HEK293 (cell line): ENCODE measurements around the gene ANKRD52.

Source experiments
- EGR2 ChIP-seq: fragments of 450-650 bp; formaldehyde crosslinking; IDR thresholded peaks from 2 replicates; pipeline ENCODE4 v1.5.1; 2016; ENCODE audit warnings: low read depth, missing biosample characterization, missing genetic modification characterization
- HOXD13 ChIP-seq: sonication (generic); formaldehyde crosslinking; IDR thresholded peaks from 2 replicates; pipeline ENCODE4 v1.8.0; 2022; ENCODE audit warnings: missing genetic modification reagents, borderline replicate concordance
- PATZ1 ChIP-seq: fragments of 450-650 bp; formaldehyde crosslinking; IDR thresholded peaks from 2 replicates; pipeline ENCODE4 v1.5.1; 2016; ENCODE audit warnings: missing biosample characterization, missing genetic modification characterization
- PRDM1 ChIP-seq: fragments of 450-650 bp; formaldehyde crosslinking; IDR thresholded peaks from 2 replicates; pipeline ENCODE4; 2016; ENCODE audit warnings: missing biosample characterization, missing genetic modification characterization
- PRDM4 ChIP-seq: fragments of 450-650 bp; formaldehyde crosslinking; IDR thresholded peaks from 2 replicates; pipeline ENCODE4 v1.5.1; 2017; ENCODE audit warnings: missing biosample characterization, missing genetic modification characterization
- SALL2 ChIP-seq: fragments of 450-650 bp; formaldehyde crosslinking; IDR thresholded peaks from 2 replicates; pipeline ENCODE4 v1.5.0; 2017; ENCODE audit warnings: missing biosample characterization, mild to moderate bottlenecking, missing genetic modification characterization, borderline replicate concordance
- SP7 ChIP-seq: fragments of 450-650 bp; formaldehyde crosslinking; IDR thresholded peaks from 2 replicates; pipeline ENCODE4 v1.5.1; 2016; ENCODE audit warnings: missing biosample characterization, missing genetic modification characterization
- TSHZ1 ChIP-seq: fragments of 450-650 bp; formaldehyde crosslinking; IDR thresholded peaks from 2 replicates; pipeline ENCODE4 v1.5.1; 2016; ENCODE audit warnings: missing biosample characterization, missing genetic modification characterization, borderline replicate concordance
- ZBTB20 ChIP-seq: fragments of 450-650 bp; formaldehyde crosslinking; IDR thresholded peaks from 2 replicates; pipeline ENCODE4 v1.5.1; 2016; ENCODE audit warnings: missing biosample characterization, missing genetic modification characterization
- ZNF133 ChIP-seq: fragments of 450-650 bp; formaldehyde crosslinking; IDR thresholded peaks from 2 replicates; pipeline ENCODE4 v1.5.1; 2016; ENCODE audit warnings: missing biosample characterization, missing genetic modification characterization
- ZNF16 ChIP-seq: fragments of 450-650 bp; formaldehyde crosslinking; IDR thresholded peaks from 2 replicates; pipeline ENCODE4 v1.5.1; 2016; ENCODE audit warnings: low read depth, missing biosample characterization, missing genetic modification characterization
- ZNF221 ChIP-seq: fragments of 450-650 bp; formaldehyde crosslinking; IDR thresholded peaks from 2 replicates; pipeline ENCODE4 v1.5.1; 2017; ENCODE audit warnings: missing biosample characterization, missing genetic modification characterization, borderline replicate concordance
- ZNF248 ChIP-seq: fragments of 450-650 bp; formaldehyde crosslinking; IDR thresholded peaks from 2 replicates; pipeline ENCODE4 v1.5.1; 2017; ENCODE audit warnings: missing biosample characterization, missing genetic modification characterization
- ZNF341 ChIP-seq: fragments of 450-650 bp; formaldehyde crosslinking; IDR thresholded peaks from 2 replicates; pipeline ENCODE4; 2016; ENCODE audit warnings: low read depth, missing biosample characterization, missing genetic modification characterization
- ZNF350 ChIP-seq: fragments of 450-650 bp; formaldehyde crosslinking; IDR thresholded peaks from 2 replicates; pipeline ENCODE4 v1.5.0; 2017; ENCODE audit warnings: missing biosample characterization, mild to moderate bottlenecking, missing genetic modification characterization
- ZNF416 ChIP-seq: fragments of 450-650 bp; formaldehyde crosslinking; IDR thresholded peaks from 2 replicates; pipeline ENCODE4 v1.5.1; 2016; ENCODE audit warnings: missing biosample characterization, missing genetic modification characterization
- ZNF48 ChIP-seq: fragments of 450-650 bp; formaldehyde crosslinking; IDR thresholded peaks from 2 replicates; pipeline ENCODE4 v1.5.1; 2016; ENCODE audit warnings: missing biosample characterization, missing genetic modification characterization
- ZNF518A ChIP-seq: fragments of 450-650 bp; formaldehyde crosslinking; conservative IDR thresholded peaks from 2 replicates; pipeline ENCODE4 v1.5.1; 2016; ENCODE audit warnings: low read depth, missing biosample characterization, missing genetic modification characterization
- ZNF529 ChIP-seq: fragments of 450-650 bp; formaldehyde crosslinking; IDR thresholded peaks from 2 replicates; pipeline ENCODE4 v1.5.1; 2017; ENCODE audit warnings: missing genetic modification characterization, missing biosample characterization; ENCODE audit not compliant: insufficient replicate concordance
- ZNF610 ChIP-seq: fragments of 450-650 bp; formaldehyde crosslinking; IDR thresholded peaks from 2 replicates; pipeline ENCODE4 v1.5.1; 2016; ENCODE audit warnings: missing biosample characterization, missing genetic modification characterization, borderline replicate concordance
- ZNF629 ChIP-seq: fragments of 450-650 bp; formaldehyde crosslinking; IDR thresholded peaks from 2 replicates; pipeline ENCODE4 v1.5.1; 2017; ENCODE audit warnings: missing biosample characterization, missing genetic modification characterization
- ZNF692 ChIP-seq: fragments of 450-650 bp; formaldehyde crosslinking; IDR thresholded peaks from 2 replicates; pipeline ENCODE4 v1.5.1; 2016; ENCODE audit warnings: missing biosample characterization, missing genetic modification characterization
- ZSCAN30 ChIP-seq: fragments of 450-650 bp; IDR thresholded peaks from 2 replicates; pipeline ENCODE4 v1.5.1; 2018; ENCODE audit warnings: missing biosample characterization, mild to moderate bottlenecking, missing genetic modification characterization, moderate library complexity

ANKRD52 gene

GRCh38 chr12:56224102-56224701 lies 34.0 kb downstream of the ANKRD52 start, which contains the start of gene NABP2 (continued):
- TF ChIP-seq PRDM4 (tag by site-specific recombination) (no peak), ZNF16 (tag by site-specific recombination) (no peak), ZBTB20 (tag by site-specific recombination) (peak; percentile 34; the same call in 1 of the 2 replicates), ZNF416 (tag by site-specific recombination) (no peak), PATZ1 (peak; percentile 94), ZNF341 (tag by site-specific recombination) (peak; percentile 94), SP7 (tag by site-specific recombination) (peak; percentile 69; the same call in 1 of the 2 replicates), ZNF629 (tag by site-specific recombination) (peak; percentile 71), HOXD13 (CRISPR knock-in tag) (no peak), ZNF48 (tag by site-specific recombination) (no peak), ZNF692 (peak; percentile 41; the same call in 1 of the 2 replicates), ZNF529 (tag by site-specific recombination) (no peak), ZNF221 (tag by site-specific recombination) (no peak), ZNF350 (peak; percentile 100), ZSCAN30 (tag by site-specific recombination) (0 out of 2 replicates have a peak, but pooled peaks have one; percentile 26), EGR2 (tag by site-specific recombination) (peak; percentile 36; the same call in 1 of the 2 replicates), PRDM1 (peak; percentile 69; the same call in 1 of the 2 replicates), ZNF610 (tag by site-specific recombination) (no peak), SALL2 (tag by site-specific recombination) (no peak), ZNF518A (tag by site-specific recombination) (peak; percentile 63), ZNF248 (no peak), TSHZ1 (tag by site-specific recombination) (0 out of 2 replicates have a peak, but pooled peaks have one; percentile 11), ZNF133 (tag by site-specific recombination) (no peak)
